ENCODE data around the gene NEDD8.
"Not testable (repeated sequence)": the region's sequence is repeated elsewhere in the genome, so short reads cannot be mapped to it uniquely, and the experiment has no call there.

Gene NEDD8

GRCh38 chr14:24222987-24223386, 9.2 kb downstream of the NEDD8 start:
- not testable (repeated sequence) for DNase-seq (ENCODE audit: low read depth in 2 of 2)

DNA sequence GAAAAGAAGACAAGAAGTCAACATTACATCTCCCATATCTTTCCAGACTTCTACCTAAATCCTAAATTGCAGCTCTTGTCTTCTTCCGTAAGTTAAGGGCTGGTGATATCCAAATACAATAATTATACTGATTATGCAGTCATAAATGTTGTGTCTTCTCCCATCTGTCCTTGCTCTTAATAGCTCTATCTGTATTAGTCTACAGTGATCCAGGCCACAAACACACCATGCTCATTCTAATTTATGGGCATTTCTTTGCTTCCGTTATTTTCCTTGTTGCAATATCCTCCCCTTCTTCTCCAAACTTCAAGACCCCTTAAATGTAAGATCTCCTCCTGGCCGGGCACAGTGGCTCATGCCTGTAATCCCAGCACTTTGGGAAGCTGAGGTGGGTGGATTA, 12.6 kb downstream of the NEDD8 start:
- no peak for DNase-seq (ENCODE audit: low read depth in 2 of 2)

DNA sequence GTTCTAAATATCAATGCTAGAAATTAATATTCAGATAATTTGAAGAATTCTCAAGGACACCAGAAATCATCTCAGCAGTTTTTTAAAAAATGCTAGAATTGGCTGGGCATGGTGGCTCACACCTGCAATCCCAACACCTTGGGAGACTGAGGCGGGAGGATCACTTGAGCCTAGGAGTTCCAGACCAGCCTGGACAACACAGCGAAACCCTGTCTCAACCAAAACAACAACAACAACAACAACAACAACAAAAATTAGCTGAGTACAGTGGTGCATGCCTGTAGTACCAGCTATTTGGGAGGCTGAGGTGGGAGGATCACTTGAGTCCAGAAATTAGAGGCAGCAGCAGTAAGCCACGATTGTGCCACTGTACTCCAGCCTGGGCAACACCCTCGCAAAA, 13.1 kb downstream of the NEDD8 start:
- no peak for DNase-seq (ENCODE audit: low read depth in 2 of 2)

DNA sequence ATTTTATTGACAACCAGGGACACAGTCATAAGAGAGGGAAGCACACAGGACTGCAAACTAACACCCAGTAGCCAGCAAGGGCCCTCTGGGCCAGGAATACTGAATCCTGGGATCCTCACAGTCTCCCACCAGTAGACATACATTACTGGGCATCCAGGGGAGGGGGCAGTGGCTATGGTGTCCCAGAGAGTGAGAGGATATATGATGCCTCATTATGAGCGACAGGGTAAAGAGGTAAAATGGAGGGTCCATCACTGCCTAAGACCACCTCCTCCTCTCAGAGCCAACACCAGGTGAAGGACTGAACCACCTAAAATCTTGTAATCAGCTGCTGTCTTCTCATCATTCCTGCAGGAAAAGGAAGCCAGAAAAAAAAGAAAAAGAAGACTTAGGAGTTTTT, 15.3 kb downstream of the NEDD8 start:
- DNase-seq (ENCODE audit: low read depth in 2 of 2): not testable (repeated sequence)

DNA sequence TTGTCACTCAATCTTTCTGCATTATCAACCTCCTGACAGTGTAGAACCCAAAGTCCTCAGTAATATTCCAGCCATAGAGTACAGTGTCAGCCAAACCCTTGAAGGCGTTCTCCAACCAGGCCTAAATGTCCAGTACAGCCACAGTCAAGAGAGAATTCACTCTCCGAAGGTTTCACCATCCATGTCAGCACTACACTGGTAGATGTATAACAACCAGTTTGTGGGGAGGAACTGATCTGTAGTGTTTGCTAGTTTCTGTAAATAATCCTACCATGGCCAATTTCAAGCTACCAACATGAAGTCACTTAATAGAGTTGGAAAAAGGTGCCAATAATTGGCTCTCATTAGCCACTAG, 15.8 kb downstream of the NEDD8 start:
- DNase-seq (ENCODE audit: low read depth in 2 of 2): no peak

DNA sequence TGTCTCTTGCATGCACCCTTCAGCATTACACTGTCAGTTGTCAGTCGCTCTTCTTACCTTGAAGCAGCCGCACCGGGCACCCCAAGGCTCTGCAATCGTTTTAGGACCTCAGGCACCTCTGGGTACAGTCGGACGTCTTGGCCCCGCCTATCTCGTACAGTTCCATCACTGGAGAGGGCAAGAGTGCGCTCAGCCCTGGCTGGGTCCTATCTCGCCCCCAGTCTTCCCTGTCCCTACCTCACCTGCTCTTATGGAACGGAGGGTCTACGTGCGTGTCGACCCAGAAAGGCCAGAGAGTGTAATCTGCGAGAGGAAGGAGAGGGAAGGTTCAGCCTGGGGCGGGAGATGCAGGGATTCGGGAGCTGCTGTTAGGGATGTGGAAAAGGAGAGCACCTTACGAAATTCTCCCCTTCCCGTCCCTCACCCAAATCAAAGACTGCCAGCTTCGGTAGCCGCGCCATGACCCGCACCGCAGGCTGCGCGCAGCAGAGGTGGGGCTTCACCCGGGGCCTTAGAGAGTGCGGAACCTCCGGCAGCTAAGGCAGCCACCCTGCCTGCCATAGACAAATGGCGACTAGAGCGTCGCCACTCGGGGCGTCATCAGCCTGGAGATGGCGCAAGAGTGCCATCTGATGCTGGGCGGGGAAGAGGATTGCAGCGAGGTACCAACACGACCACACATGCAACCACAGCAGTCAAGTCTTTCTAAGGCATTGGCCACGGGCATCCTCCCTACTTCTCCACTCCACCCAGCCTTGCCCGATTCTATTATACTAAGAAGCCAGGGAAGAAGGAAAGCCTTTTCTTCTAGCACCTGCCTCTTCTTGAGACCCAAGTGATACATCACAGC, 16.4 kb downstream of the NEDD8 start, which contains the start of gene MDP1:
Gene MDP1, minus strand, starts transcription at position 572 of the 850 bp plus-strand sequence. Its CDS starts 111 bp downstream, at position 461.
- peak; percentile 50 to 62 for DNase-seq (ENCODE audit: low read depth in 2 of 2)

DNA sequence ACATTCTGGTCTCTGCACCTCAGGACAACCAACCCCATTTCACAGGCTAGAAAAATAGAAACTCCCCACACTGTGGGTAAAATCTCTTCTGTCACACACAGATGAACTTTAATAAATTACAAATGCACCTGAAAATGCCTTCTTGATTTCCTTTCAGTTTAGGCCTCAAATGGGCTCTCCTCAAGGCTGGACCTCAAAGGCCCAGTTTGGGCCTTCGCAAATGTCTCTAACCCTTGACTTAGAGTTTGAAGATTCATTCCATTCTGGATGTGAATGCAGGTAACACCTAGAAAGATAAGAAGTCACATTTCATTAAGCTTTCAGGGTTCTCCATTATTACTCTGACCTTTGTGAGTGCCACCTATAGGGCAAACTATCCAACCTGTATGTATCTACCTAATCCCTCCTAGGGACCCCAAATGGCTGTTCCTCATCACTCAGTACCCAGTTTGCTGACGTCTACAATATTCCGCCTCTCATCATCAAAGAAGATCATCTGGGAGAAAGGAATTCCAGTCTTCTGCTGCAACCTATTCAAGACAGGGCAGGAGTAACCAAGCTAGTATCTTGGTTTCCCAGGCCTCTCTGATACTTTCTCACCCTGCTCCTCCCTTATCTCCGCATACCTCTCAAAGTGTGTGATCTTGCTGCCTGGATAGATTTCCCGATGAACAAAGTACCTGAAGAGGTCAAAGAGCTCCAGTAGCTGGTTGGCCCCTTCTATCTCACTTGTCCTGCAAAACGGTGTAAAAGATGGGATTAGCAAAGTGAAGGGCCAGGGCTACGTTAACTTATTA, 18.1 kb downstream of the NEDD8 start:
- DNase-seq (ENCODE audit: low read depth in 2 of 2): no peak

DNA sequence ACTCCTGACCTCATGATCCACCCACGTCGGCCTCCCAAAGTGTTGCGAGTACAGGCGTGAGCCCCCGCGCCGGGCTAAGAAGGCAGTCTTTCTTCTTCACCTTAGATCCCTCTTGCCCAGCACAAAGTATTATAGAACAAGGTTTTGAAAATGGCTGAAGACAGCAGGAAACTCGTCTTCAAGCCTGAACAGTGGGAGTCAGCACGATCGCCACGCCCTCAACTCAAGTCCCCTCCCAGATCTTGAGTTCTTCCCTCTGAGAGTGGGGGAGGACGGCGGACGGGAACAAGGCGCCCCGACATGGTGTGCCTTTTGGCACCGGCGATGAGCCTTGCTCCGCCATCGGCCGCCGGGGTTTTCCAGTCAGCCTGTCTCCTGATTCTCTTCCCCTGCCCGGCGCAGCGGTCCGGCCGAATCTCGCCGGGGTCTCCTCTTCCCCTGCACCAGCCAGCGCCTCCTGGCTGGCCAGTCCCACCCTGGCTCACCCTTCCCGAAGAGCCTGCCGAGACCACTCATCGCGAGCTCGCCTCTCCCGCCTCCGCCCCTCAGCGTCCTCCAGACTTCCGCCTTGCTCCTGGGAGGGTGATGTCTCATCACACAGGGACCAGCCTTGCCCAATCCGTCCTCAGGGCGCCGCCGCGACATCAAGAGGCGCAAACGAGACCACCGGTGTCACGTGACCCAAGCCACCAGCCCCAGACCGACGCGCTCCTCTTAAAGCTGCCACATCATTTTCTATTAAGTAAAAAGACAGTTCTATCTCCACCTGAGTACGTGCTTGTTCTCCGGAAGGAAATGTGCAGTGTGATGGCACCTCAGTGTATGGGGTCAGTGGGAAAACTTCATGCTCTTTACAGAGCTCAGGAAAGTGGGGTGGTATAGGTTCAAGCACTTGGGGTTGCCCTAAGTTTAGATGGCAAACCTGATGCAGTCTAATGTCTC, 19.0 kb downstream of the NEDD8 start, which contains the start of gene CHMP4A:
Gene CHMP4A, minus strand, starts transcription at position 565 of the 942 bp plus-strand sequence. Its CDS starts 49 bp downstream, at position 516.
- peak; percentile 96 to 97 for DNase-seq (ENCODE audit: low read depth in 2 of 2)

GRCh38 chr14:24211311-24211710, 20.9 kb downstream of the NEDD8 start:
- DNase-seq (ENCODE audit: low read depth in 2 of 2): no peak

GRCh38 chr14:24207625-24208024, 24.5 kb downstream of the NEDD8 start:
- DNase-seq (ENCODE audit: low read depth in 2 of 2): no peak

GRCh38 chr14:24207104-24207551, 25.0 kb downstream of the NEDD8 start:
- no peak for DNase-seq (ENCODE audit: low read depth in 2 of 2)

DNA sequence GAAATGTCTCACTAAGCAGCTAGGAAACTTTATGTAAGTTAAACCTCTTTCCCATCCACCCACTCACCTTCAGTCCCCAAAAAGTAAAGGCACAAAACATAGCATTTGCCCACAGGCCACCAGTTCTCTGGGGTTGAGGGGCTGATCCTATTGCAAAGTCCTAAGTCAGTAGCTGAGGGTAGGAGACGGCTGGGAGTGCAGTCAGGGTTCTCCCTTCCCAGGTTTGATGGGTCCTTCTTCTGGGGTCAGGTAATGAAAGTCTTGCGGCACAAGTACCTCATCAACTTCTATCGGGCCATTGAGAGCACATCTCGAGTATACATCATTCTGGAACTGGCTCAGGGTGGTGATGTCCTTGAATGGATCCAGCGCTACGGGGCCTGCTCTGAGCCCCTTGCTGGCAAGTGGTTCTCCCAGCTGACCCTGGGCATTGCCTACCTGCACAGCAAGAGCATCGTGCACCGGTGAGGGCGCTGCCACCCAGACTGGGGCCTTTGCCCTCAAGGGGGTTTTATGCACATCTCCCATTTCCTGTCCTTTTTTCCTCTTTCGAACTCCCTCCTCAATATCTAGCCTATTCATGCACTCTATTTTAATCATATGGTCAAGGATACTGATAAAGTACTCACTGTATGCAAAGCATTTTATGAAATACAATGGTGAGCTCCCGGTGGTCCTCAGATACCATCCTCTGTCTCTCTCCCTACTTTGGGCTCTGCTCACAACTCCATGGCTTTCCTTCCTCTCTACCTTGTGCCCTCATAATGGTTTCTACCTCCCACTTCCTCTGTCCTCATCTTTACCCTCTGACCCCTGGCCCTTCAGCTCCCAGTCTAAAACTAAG, 25.7 kb downstream of the NEDD8 start:
- DNase-seq (ENCODE audit: low read depth in 2 of 2): no peak

- no peak for DNase-seq (ENCODE audit: low read depth in 2 of 2)
Measured at GRCh38 chr14:24204163-24205146, 27.7 kb downstream of the NEDD8 start.

GRCh38 chr14:24203249-24203886, 28.8 kb downstream of the NEDD8 start:
- not testable (repeated sequence) for DNase-seq (ENCODE audit: low read depth in 2 of 2)

- DNase-seq (ENCODE audit: low read depth in 2 of 2): not testable (repeated sequence)
Measured at GRCh38 chr14:24202538-24202937, 29.6 kb downstream of the NEDD8 start.

DNA sequence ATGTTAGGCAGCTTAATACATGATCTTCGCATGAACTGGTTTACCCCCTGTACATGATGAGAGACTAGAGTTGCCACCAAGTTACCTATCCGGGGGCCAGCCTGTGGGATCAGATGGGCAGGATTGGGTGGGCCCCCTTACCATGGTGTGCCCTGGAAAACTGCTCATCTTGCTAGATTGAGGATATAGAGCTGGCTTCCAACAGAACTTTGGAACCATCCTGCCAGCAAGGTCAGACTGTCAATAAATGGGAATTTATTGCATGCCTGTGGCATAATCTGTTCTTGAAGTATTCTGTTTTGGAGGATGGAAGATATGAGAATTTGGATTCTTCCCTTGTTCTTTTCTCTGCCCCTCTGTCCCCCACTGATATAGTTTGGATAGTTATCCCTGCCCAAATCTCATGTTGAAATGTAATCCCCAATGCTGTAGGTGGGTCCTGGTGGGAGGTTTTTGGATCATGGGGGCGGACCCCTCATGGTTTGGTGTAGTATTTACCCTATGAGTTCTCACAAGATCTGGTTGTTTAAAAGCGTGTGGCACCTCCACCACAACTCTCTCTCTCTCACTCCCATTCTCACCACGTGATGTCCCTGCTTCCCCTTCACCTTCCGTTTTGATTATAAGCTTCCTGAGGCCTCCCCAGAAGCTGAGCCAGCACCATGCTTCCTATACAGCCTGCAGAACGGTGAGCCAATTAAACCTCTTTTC, 33.2 kb downstream of the NEDD8 start:
- no peak for DNase-seq (ENCODE audit: low read depth in 2 of 2)

GRCh38 chr14:24197056-24197450, 35.1 kb downstream of the NEDD8 start:
- no peak for DNase-seq (ENCODE audit: low read depth in 2 of 2)

All from fibroblast of skin of left quadriceps (primary cell).